ENCODE data around the gene SUN5.

- TF ChIP-seq CTCF (conservative IDR thresholded peaks at IDR 0.05) (no peak), EZH2 (IDR thresholded peaks at IDR 0.05; ENCODE audit: low read depth) (no peak)
Measured at GRCh38 chr20:32958574-32958973, 45.7 kb downstream of the SUN5 start.

All from PC-9 (cell line).